Measurements from ENCODE around the gene EFNB2. TPM values are rescaled to one million over a fixed set of nuclear protein-coding genes. Genes with fewer than 3 reads are reported as not detected.

Gene EFNB2
- total RNA-seq, 1 experiment from 2014 or later: 17.5 TPM

- no peak for DNase-seq
- peak overlapping the region; percentile 96 for H3K4me2 ChIP-seq
- TF ChIP-seq EZH2 (IDR thresholded peaks at IDR 0.05; ENCODE audit: low read depth) (no peak), CTCF (conservative IDR thresholded peaks at IDR 0.05) (no peak)
- peak overlapping the region; percentile 72; the same call in 1 of the 2 replicates for H3K4me3 ChIP-seq
- H3K79me2 ChIP-seq (ENCODE audit: low read depth): peaks cover 98% of the 10 kb centered on the region
- H3K9me2 ChIP-seq (ENCODE audit: insufficient read depth): no peaks in the 10 kb centered on the region
- ChIA-PET POLR2A (ENCODE audit: unreplicated experiment) (interaction anchor here (1.0 kb wide), 1 partner anchor 349 kb away, joined by 4 read pairs; no protein-coding TSS in a partner anchor), CTCF (no interaction called here)
- H4K20me1 ChIP-seq (ENCODE audit: insufficient read depth): peaks cover 3% of the 10 kb centered on the region; the same call in 1 of the 2 replicates
- intact Hi-C loops (cut with micrococcal nuclease; ENCODE audit: unreplicated experiment): loop anchor here (1.0 to 10.0 kb wide), 11 partner anchors 57 to 1757 kb away; no protein-coding TSS in a partner anchor
- H3K27ac ChIP-seq: peak overlapping the region; percentile 83
- peaks cover 21% of the 10 kb centered on the region; the same call in 1 of the 2 replicates for H3K36me3 ChIP-seq (ENCODE audit: low read depth)
- H3K9me3 ChIP-seq (ENCODE audit: insufficient read depth, low read depth): no peaks in the 10 kb centered on the region
- no peaks in the 10 kb centered on the region for H3K27me3 ChIP-seq (ENCODE audit: insufficient read depth, low read depth)
- no TSS peak for BruUV-seq (replicated peaks)
- peaks cover 60% of the 10 kb centered on the region for H3K4me1 ChIP-seq (replicated peaks; ENCODE audit: insufficient read depth)
- peaks cover 15% of the 10 kb centered on the region; the same call in 1 of the 2 replicates for H3F3A ChIP-seq (ENCODE audit: insufficient read depth, low read depth)
- no peak overlapping the region for H2AFZ ChIP-seq
Measured at GRCh38 chr13:106529415-106530170, 5.9 kb downstream of the EFNB2 start.

GRCh38 chr13:106528718-106529414 lies 6.6 kb downstream of the EFNB2 start:
- ChIA-PET CTCF (no interaction called here), POLR2A (ENCODE audit: unreplicated experiment) (no interaction called here)
- TF ChIP-seq CTCF (conservative IDR thresholded peaks at IDR 0.05) (no peak), EZH2 (IDR thresholded peaks at IDR 0.05; ENCODE audit: low read depth) (no peak)
- Histone ChIP-seq H3K4me1 (replicated peaks; ENCODE audit: insufficient read depth) (peaks cover 67% of the 10 kb centered on the region), H3K9me3 (ENCODE audit: insufficient read depth, low read depth) (no peaks in the 10 kb centered on the region), H3K4me2 (peak overlapping the region; percentile 96), H3K79me2 (ENCODE audit: low read depth) (peaks cover 98% of the 10 kb centered on the region), H3K4me3 (no peak overlapping the region), H2AFZ (no peak overlapping the region), H4K20me1 (ENCODE audit: insufficient read depth) (peaks cover 10% of the 10 kb centered on the region; the same call in 1 of the 2 replicates), H3K36me3 (ENCODE audit: low read depth) (peaks cover 24% of the 10 kb centered on the region; the same call in 1 of the 2 replicates), H3K27ac (0 out of 2 replicates have a peak overlapping the region, but pooled peaks have one; percentile 83), H3K27me3 (ENCODE audit: insufficient read depth, low read depth) (no peaks in the 10 kb centered on the region), H3F3A (ENCODE audit: insufficient read depth, low read depth) (peaks cover 17% of the 10 kb centered on the region; the same call in 1 of the 2 replicates), H3K9me2 (ENCODE audit: insufficient read depth) (no peaks in the 10 kb centered on the region)
- no peak for DNase-seq
- BruUV-seq (replicated peaks): no TSS peak
- intact Hi-C loops (cut with micrococcal nuclease; ENCODE audit: unreplicated experiment): no loop called here

- intact Hi-C loops (cut with micrococcal nuclease; ENCODE audit: unreplicated experiment): no loop called here
- POLR2A ChIA-PET (ENCODE audit: unreplicated experiment): no interaction called here
- 0 out of 2 replicates have a peak overlapping the region, but pooled peaks have one; percentile 13 for H3K4me2 ChIP-seq
Measured at GRCh38 chr13:106527826-106528225, 7.6 kb downstream of the EFNB2 start.

More at GRCh38 chr13:106527826-106528225, 7.6 kb downstream of the EFNB2 start:
- DNase-seq: no peak
- H3K9me2 ChIP-seq (ENCODE audit: insufficient read depth): no peaks in the 10 kb centered on the region
- H3F3A ChIP-seq (ENCODE audit: insufficient read depth, low read depth): peaks cover 20% of the 10 kb centered on the region; the same call in 1 of the 2 replicates
- no peaks in the 10 kb centered on the region for H3K27me3 ChIP-seq (ENCODE audit: insufficient read depth, low read depth)
- peaks cover 99% of the 10 kb centered on the region for H3K79me2 ChIP-seq (ENCODE audit: low read depth)
- H3K9me3 ChIP-seq (ENCODE audit: insufficient read depth, low read depth): no peaks in the 10 kb centered on the region
- H2AFZ ChIP-seq: no peak overlapping the region
- CTCF ChIA-PET: no interaction called here
- H3K36me3 ChIP-seq (ENCODE audit: low read depth): peaks cover 28% of the 10 kb centered on the region; the same call in 1 of the 2 replicates
- H3K4me3 ChIP-seq: no peak overlapping the region
- H4K20me1 ChIP-seq (ENCODE audit: insufficient read depth): peaks cover 14% of the 10 kb centered on the region; the same call in 1 of the 2 replicates
- TF ChIP-seq CTCF (conservative IDR thresholded peaks at IDR 0.05) (no peak), EZH2 (IDR thresholded peaks at IDR 0.05; ENCODE audit: low read depth) (no peak)
- peaks cover 78% of the 10 kb centered on the region for H3K4me1 ChIP-seq (replicated peaks; ENCODE audit: insufficient read depth)
- H3K27ac ChIP-seq: no peak overlapping the region
- no TSS peak for BruUV-seq (replicated peaks)
